NCI-H146 (cell line): Measurements from ENCODE around the gene PRR30.
A peak's percentile ranks its signal among the peaks of the same experiment; 100 is the strongest.
"Not testable (repeated sequence)": the region's sequence is repeated elsewhere in the genome, so short reads cannot be mapped to it uniquely, and the experiment has no call there.

Experiments used
- DNase-seq: peaks from one replicate; lab custom pipeline; 2025; lab: John Stamatoyannopoulos, UW

PRR30 gene

DNA sequence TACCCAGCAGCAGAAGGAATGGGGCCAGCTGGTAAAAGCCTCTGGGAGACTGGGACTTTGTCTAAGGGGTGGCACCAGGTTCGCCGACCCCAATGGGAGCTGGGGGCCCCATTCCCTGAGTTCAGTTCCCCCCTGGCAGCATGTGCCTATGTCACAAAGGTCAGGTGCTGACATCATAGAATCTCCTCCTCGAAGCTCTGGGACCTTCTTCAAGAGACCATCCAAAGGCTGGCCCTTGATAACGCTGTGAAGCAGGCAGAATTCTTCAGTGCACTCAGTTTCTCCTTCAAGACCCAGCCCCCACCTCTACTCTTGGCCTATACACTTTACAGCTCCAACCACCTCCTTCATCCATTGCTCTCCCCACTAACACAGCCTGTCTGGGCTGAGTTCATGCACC is at the start of gene PRR30:
Gene PRR30, minus strand, starts transcription at position 101 of the 400 bp plus-strand sequence. CDS start 1,081 bp downstream, outside the sequence.
- DNase-seq: no peak

GRCh38 chr2:27186613-27187345 is 47.6 kb upstream of the PRR30 start:
- no peak for DNase-seq

DNA sequence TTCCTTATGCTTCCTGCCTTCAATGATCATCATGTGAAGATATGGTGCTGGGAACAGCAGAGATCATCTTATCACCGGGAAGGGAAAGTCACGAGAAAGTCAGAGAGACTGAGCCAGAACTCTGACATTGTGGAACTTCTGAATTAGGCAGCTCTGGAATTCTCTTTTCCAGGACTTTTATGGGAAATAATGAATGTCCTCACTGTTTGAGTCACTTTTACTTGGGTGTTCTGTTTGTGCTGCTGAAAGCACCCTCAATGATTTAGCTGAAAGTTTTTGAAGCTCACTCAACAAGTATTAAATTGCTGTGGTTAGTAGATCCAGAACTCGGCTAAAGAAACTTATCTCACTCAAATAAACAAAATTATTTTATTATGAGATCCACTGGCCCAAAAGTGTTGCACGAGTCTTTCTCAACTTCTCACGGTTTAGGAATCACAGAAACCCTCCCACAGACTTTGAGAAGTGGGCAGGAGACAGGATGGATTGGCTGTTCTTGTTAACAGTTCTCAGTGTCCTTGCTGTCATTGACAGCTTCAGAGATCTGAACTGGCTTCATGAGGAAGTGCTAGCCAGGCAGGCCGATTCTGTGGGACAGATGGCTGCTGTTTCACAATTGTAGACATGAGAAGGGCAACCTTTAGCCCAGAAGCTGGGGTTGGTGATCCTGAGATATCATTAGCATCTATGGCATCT is 46.3 kb upstream of the PRR30 start:
- no peak for DNase-seq

- no peak for DNase-seq
Observed at GRCh38 chr2:27184115-27184514, 44.9 kb upstream of the PRR30 start.

DNA sequence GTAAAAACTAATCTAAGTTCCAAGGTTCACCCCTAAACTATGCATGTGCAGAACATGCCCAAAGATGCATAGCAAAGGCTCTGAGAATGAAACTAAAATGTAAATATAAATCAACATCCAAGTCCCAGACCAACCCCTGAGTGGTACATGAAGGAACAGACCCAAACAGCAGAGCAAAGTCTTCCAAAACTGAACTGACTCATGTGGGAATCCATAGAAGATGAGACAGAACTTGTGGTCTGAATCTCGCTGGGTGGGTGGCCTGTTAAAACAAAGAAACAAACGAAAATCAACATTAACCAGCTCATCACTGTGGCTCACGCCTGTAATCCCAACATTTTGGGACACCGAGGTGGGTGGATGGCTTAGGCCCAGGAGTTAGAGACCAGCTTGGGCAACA is 43.1 kb upstream of the PRR30 start:
- DNase-seq: no peak

DNA sequence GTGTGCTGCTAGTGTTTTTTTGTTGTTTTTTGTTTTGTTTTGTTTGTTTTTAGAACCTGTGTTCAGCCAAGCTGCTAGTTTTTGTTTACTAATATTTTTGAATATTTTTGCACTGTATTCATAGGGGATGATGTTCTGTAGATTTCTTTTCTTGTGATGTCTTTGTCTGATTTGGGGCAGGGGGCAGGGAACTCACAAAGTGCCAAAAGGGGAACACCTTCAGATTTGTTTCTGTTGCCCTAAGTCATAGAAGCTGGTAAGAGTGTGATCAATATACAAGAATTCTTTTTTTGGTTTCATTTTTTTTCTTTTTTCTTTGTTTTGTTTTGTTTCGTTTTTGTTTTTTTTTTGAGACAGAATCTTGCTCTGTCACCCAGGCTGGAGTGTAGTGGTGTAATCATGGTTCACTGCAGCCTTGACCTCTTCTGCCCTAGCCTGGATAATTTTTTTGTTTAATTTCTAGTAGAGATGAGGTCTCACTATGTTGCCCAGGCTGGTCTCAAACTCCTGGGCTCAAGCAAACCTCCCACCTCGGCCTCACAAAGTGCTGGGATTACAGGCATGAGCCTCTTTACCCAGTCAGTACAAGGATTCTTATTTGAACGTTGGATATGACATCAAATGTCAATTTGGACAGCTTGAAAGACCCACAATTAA is 40.3 kb upstream of the PRR30 start:
- no peak for DNase-seq

DNA sequence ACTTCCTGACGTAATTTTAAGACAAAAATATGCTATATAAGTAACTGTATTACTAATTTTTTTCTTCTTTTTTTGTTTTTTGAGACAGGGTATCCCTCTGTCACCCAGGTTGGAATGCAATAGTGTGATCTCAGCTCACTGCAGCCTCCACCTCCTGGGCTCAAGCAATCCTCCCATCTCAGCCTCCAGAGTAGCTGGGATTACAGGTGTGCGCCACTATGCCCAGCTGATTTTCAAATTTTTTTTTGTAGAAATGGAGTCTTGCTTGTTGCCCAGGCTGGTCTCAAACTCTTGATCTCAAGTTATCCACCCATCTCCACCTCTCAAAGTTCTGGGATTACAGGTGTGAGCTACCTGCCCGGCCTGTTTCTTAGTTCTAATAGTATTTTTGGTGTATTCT is 39.3 kb upstream of the PRR30 start:
- DNase-seq: no peak

GRCh38 chr2:27177441-27178351 is 38.5 kb upstream of the PRR30 start:
- no peak for DNase-seq

- DNase-seq: not testable (repeated sequence)
Observed at GRCh38 chr2:27175781-27176180, 36.6 kb upstream of the PRR30 start.

DNA sequence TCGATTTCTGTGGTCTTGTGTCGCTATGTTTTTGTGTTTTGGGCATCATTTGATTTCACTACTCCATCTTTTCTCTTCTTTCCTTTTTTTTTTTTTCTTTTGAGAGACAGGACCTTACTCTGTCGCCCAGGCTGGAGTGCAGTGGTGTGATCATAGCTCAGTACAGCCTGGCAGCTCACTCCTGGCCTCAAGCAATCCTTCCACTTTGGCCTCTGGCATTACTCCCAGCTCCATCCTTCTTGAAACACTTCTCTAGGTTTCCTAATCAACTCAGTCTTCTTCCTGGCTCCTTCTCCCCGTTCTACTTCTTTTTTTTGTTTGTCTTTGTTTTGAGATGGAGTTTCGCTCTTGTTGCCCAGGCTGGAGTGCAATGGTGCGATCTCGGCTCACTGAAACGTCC is 36.1 kb upstream of the PRR30 start:
- DNase-seq: no peak

GRCh38 chr2:27174638-27175037 is 35.4 kb upstream of the PRR30 start:
- DNase-seq: no peak

GRCh38 chr2:27171351-27171848 is 32.2 kb upstream of the PRR30 start:
- DNase-seq: peak; percentile 26

- no peak for DNase-seq
Observed at GRCh38 chr2:27170581-27171337, 31.5 kb upstream of the PRR30 start.

DNA sequence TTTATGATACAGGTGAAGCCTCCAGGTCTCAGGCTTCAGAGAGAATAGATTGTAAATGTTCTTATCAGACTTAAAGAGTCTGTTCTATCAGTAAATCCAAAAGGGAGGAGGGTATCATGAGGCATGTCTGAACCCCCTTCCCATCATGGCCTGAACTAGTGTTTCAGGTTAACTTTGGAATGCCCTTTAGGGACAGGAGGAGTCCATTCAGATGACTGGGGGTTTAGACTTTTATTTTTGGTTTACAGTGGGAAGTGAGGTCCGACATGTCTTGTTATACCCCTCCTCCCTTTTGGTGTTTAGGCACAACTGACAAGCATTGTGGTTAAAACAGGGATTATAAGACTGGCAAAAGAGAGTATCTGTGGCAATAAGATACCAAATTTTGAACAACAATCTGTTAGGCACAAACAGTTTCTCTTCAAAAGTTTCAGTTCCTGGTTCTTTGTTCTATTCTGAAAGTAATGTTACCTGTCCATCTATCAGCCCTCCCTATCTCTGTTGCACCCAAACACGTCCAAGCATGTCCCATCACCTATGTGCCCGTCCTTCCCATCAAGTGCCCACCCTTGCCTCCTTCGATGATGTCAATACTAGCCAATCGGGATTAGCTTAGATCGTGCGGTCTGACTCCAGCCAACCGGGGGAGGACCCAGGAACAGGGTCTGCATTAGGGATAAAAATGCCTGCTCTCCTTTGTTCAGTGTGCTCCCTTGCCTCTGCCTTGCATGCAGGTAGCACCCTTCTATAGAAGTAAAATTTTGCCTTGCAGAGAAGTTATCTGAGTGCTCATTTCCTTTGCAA is 26.0 kb upstream of the PRR30 start:
- DNase-seq: no peak

DNA sequence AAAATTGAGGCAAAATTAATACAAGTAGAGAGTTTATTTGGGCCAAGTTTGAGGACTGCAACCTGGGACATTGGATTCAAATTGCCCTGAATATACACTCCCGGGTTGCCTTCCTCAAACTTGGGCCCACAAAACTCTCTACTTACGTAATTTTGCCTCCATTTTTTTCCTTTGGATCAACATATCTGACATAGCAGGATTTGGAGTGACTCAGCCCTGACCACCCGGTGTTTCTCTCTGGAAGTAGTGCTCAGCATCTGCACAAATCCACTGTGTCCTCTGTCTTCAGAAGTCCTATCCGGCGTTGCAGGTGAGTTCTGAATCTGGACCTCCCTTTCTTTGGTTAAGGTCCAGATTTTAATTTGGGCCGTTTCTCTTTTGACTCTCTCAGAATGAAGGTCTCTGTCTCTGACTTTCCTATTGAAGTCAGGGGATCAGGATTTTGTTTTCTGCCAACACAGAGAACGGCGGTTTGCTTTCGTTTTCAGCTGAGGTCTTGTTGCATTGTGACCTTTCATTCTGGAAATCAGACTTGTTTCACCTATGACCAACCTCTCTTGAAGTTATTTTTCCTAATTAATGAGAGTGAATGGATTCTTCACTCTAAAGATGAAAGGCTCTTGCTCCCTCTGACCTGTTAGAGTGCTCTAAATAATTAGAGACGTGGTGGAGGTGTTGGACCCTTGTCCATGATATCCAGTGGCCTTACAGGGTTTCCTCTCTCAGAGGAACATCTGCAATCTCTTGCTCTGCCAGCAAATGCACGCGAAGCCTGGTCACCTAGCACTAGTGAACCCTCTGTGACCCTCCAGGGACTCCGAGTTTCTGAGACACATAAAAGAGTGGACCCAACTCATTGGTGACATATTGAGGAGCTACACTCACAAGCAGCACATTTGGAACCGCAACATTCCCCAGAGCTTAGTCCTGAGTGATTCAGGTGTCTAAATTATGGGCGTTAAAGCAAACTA is 23.2 kb upstream of the PRR30 start:
- DNase-seq: no peak

- no peak for DNase-seq
Observed at GRCh38 chr2:27160191-27160590, 21.0 kb upstream of the PRR30 start.

DNA sequence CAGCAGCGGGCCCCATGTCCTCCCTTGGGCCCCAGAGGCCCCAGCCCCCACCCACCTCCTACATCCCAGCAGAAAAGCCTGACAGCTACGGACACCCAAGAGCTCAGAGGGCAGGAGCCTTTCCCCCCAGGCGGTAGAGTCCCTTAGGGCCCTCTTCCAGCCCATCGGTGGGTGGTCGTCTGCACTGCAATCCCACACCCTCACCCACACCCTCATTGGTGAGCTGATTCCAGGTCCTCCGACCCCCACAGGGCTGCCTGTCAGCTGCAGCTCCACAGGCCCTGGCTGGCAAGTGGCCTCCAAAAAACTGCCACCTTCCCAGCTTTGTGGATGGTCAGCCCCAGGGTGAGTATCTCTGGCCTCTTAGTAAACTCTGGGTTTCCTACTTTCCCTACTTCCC is 20.1 kb upstream of the PRR30 start:
- DNase-seq: no peak

GRCh38 chr2:27158468-27158867 is 19.3 kb upstream of the PRR30 start:
- no peak for DNase-seq

DNA sequence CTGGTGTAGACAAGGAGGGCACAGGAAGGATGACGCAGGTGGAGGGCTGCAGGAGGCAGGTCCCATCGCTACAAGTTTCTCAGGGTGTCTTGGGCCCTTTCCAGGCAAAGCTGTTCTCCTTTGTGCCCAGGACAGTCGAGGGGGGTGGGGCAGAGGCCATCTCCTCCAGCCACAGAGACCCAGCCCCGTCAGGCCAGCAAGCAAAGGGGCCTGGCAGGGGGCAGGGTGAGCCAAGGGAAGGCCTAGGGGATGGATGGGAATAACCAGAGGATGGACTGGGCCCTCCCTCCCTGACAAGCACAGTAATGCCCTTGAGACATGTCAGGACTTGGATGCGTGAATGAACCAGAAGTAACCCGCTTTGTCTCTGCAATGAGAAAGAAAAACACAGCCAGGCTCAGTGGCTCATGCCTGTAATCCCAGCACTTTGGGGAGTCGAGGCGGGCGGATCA is 15.9 kb upstream of the PRR30 start:
- DNase-seq: no peak
